ENCODE results near the gene CNTNAP2. TPM values are rescaled to one million over a fixed set of nuclear protein-coding genes. Genes with fewer than 3 reads are reported as not detected.
A peak's percentile ranks its signal among the peaks of the same experiment; 100 is the strongest.

The CNTNAP2 gene
- total RNA-seq, 2 donors from 2014 or later: 171 to 228 TPM

GRCh38 chr7:146405737-146406136 is 289.1 kb downstream of the CNTNAP2 start:
- WGBS, 2 experiments (ENCODE audit: insufficient coverage in 1 of 2, insufficient read length in 1 of 2): 85% methylated on average over 1 of the region's 1 CpG; no CpG with 5 or more reads in 1 of the 2 experiments

GRCh38 chr7:146411975-146412374 is 295.4 kb downstream of the CNTNAP2 start:
- Histone ChIP-seq H3K9ac (ENCODE audit: extremely low read depth, low read length, poor library complexity, severe bottlenecking) (no peak overlapping the region), H3K36me3 (ENCODE audit: control insufficient read depth, insufficient read depth, low read length) (no peaks in the 10 kb centered on the region), H3K4me3 (ENCODE audit: low read length) (no peak overlapping the region), H3K27me3 (ENCODE audit: control insufficient read depth, insufficient read depth, low read length, poor library complexity, severe bottlenecking) (no peaks in the 10 kb centered on the region), H3K9me3 (ENCODE audit: control insufficient read depth, low read length) (no peaks in the 10 kb centered on the region), H3K4me1 (ENCODE audit: control insufficient read depth, insufficient read depth, low read length) (no peaks in the 10 kb centered on the region), H3K27ac (ENCODE audit: low read depth, low read length) (no peak overlapping the region)
- H3K36me3 Mint-ChIP-seq (ENCODE audit: low read depth): no peaks in the 10 kb centered on the region
- H3K4me3 Mint-ChIP-seq: no peak overlapping the region
- WGBS, 2 experiments (ENCODE audit: insufficient coverage in 1 of 2, insufficient read length in 1 of 2): 84 to 94% methylated on average over 4 to 7 of the region's 7 CpGs
- peaks cover 7% of the 10 kb centered on the region for H3K4me1 Mint-ChIP-seq
- H3K27ac Mint-ChIP-seq: no peak overlapping the region
- peak; percentile 55 for DNase-seq
- H3K9me3 Mint-ChIP-seq: no peaks in the 10 kb centered on the region
- no peak for TF ChIP-seq CTCF (conservative IDR thresholded peaks at IDR 0.05)
- H3K27me3 Mint-ChIP-seq (ENCODE audit: insufficient read depth): no peaks in the 10 kb centered on the region

More at GRCh38 chr7:146405737-146406136, 289.1 kb downstream of the CNTNAP2 start:
- TF ChIP-seq CTCF (conservative IDR thresholded peaks at IDR 0.05): no peak
- Mint-ChIP-seq H3K4me3 (no peak overlapping the region), H3K27ac (no peak overlapping the region), H3K36me3 (ENCODE audit: low read depth) (no peaks in the 10 kb centered on the region), H3K9me3 (no peaks in the 10 kb centered on the region), H3K4me1 (no peaks in the 10 kb centered on the region), H3K27me3 (ENCODE audit: insufficient read depth) (no peaks in the 10 kb centered on the region)
- H3K4me3 ChIP-seq (ENCODE audit: low read length): no peak overlapping the region
- H3K27ac ChIP-seq (ENCODE audit: low read depth, low read length): no peak overlapping the region
- no peak overlapping the region for H3K9ac ChIP-seq (ENCODE audit: extremely low read depth, low read length, poor library complexity, severe bottlenecking)
- no peaks in the 10 kb centered on the region for H3K27me3 ChIP-seq (ENCODE audit: control insufficient read depth, insufficient read depth, low read length, poor library complexity, severe bottlenecking)
- H3K36me3 ChIP-seq (ENCODE audit: control insufficient read depth, insufficient read depth, low read length): no peaks in the 10 kb centered on the region
- no peaks in the 10 kb centered on the region for H3K4me1 ChIP-seq (ENCODE audit: control insufficient read depth, insufficient read depth, low read length)
- no peaks in the 10 kb centered on the region for H3K9me3 ChIP-seq (ENCODE audit: control insufficient read depth, low read length)
- DNase-seq: no peak

- Histone ChIP-seq H3K9ac (ENCODE audit: extremely low read depth, low read length, poor library complexity, severe bottlenecking) (no peak overlapping the region), H3K9me3 (ENCODE audit: control insufficient read depth, low read length) (no peaks in the 10 kb centered on the region), H3K27me3 (ENCODE audit: control insufficient read depth, insufficient read depth, low read length, poor library complexity, severe bottlenecking) (no peaks in the 10 kb centered on the region), H3K4me3 (ENCODE audit: low read length) (no peak overlapping the region), H3K4me1 (ENCODE audit: control insufficient read depth, insufficient read depth, low read length) (no peaks in the 10 kb centered on the region), H3K27ac (ENCODE audit: low read depth, low read length) (no peak overlapping the region), H3K36me3 (ENCODE audit: control insufficient read depth, insufficient read depth, low read length) (no peaks in the 10 kb centered on the region)
- Mint-ChIP-seq H3K4me3 (no peak overlapping the region), H3K4me1 (peaks cover 7% of the 10 kb centered on the region), H3K27ac (no peak overlapping the region), H3K36me3 (ENCODE audit: low read depth) (no peaks in the 10 kb centered on the region), H3K27me3 (ENCODE audit: insufficient read depth) (no peaks in the 10 kb centered on the region), H3K9me3 (no peaks in the 10 kb centered on the region)
- WGBS, 2 experiments (ENCODE audit: insufficient coverage in 1 of 2, insufficient read length in 1 of 2): 86 to 100% methylated on average over 1 to 3 of the region's 3 CpGs
- no peak for DNase-seq
- no peak for TF ChIP-seq CTCF (conservative IDR thresholded peaks at IDR 0.05)
These were observed 296.2 kb downstream of the CNTNAP2 start for GRCh38 chr7:146412781-146413180.
